ENCODE measurements around the gene SLC49A3.

DNA sequence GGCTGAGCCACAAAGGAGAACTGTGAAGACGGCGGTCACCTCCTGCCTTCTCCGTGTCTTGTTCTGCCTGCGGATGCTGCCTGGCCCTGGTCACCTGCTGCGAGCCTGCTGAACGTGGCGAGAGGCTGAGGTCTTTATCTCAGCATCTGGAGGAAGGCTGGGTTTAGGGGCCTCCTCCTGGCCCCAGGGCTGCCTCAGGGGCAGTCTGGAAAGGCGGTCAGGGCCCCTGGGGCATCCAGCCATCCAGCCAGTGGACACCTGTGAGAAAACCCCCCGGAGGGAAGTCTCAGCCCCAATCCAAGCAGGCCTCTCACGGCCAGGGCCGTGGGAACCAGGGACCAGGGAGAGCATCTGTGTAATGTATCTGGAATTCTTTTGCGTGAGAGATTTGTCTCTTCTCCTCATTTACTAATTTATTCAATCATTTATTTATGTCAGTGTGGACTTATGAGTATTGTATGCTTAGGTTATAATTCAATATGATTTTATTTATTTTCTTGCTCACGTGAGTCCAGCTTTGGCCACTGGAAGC lies 52.3 kb downstream of the SLC49A3 start:
- TF ChIP-seq, protein P1, sequence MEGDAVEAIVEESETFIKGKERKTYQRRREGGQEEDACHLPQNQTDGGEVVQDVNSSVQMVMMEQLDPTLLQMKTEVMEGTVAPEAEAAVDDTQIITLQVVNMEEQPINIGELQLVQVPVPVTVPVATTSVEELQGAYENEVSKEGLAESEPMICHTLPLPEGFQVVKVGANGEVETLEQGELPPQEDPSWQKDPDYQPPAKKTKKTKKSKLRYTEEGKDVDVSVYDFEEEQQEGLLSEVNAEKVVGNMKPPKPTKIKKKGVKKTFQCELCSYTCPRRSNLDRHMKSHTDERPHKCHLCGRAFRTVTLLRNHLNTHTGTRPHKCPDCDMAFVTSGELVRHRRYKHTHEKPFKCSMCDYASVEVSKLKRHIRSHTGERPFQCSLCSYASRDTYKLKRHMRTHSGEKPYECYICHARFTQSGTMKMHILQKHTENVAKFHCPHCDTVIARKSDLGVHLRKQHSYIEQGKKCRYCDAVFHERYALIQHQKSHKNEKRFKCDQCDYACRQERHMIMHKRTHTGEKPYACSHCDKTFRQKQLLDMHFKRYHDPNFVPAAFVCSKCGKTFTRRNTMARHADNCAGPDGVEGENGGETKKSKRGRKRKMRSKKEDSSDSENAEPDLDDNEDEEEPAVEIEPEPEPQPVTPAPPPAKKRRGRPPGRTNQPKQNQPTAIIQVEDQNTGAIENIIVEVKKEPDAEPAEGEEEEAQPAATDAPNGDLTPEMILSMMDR (IDR thresholded peaks at IDR 0.05; ENCODE audit: borderline replicate concordance, extremely low read depth, low read length, poor library complexity, severe bottlenecking): no peak
- TF ChIP-seq EZH2 (IDR thresholded peaks at IDR 0.05; ENCODE audit: borderline replicate concordance, low read depth, low read length, severe bottlenecking): no peak
